K562 (cell line): Measurements from ENCODE around the gene XPA. TPM values are rescaled to one million over a fixed set of nuclear protein-coding genes. Genes with fewer than 3 reads are reported as not detected.

Experiments used
- ATF3 ChIP-seq, 2 experiments: fragments of 450-650 bp in 1 of 2; sonication (generic) in 1 of 2; formaldehyde crosslinking in 1 of 2; IDR thresholded peaks in 1 of 2; conservative IDR thresholded peaks in 1 of 2; 2 replicates each; pipeline versions ENCODE4 v1.6.1 to v1.8.1; 2016 to 2023; ENCODE audit warnings: mild to moderate bottlenecking in 2 of 2, moderate library complexity in 2 of 2, inconsistent platforms in 1 of 2, missing genetic modification reagents in 1 of 2
- CBFA2T3 ChIP-seq: fragments of 450-650 bp; IDR thresholded peaks from 2 replicates; pipeline ENCODE4 v1.6.1; 2017
- CBX1 ChIP-seq: sonication (generic); IDR thresholded peaks from 2 replicates; pipeline ENCODE4 v1.6.1; 2016; ENCODE audit warnings: antibody characterized with exemption, low read depth, mild to moderate bottlenecking
- CEBPG ChIP-seq, 3 experiments: fragments of 200-800 bp in 1 of 3; sonication (Bioruptor generic) in 1 of 3; sonication (generic) in 1 of 3; formaldehyde crosslinking in 1 of 3; IDR thresholded peaks in 2 of 3; conservative IDR thresholded peaks in 1 of 3; 2 replicates each; pipeline versions ENCODE4 v1.6.1 to v1.8.0; 2016 to 2022; ENCODE audit warnings: missing compliant biosample characterization in 2 of 3, missing genetic modification characterization in 2 of 3, mild to moderate bottlenecking in 1 of 3, missing genetic modification reagents in 1 of 3
- CREM ChIP-seq: IDR thresholded peaks from 2 replicates; pipeline ENCODE4 v1.6.1; 2014; ENCODE audit warnings: antibody characterized with exemption, low read depth
- DPF2 ChIP-seq: fragments of 450-650 bp; IDR thresholded peaks from 2 replicates; pipeline ENCODE4 v1.6.1; 2016
- E2F1 ChIP-seq: sonication (generic); formaldehyde crosslinking; IDR thresholded peaks from 2 replicates; pipeline ENCODE4 v1.8.1; 2023; ENCODE audit warnings: mild to moderate bottlenecking, missing genetic modification reagents, moderate library complexity
- ELK1 ChIP-seq: sonication (generic); formaldehyde crosslinking; IDR thresholded peaks from 2 replicates; pipeline ENCODE4 v1.8.1; 2022; ENCODE audit warnings: missing genetic modification reagents
- NR2C1 ChIP-seq, 2 experiments: fragments of 450-650 bp; IDR thresholded peaks; 2 replicates each; pipeline ENCODE4 v1.6.1; 2017; ENCODE audit warnings: mild to moderate bottlenecking in 2 of 2, antibody characterized with exemption in 1 of 2, inconsistent platforms in 1 of 2, missing compliant biosample characterization in 1 of 2, missing genetic modification characterization in 1 of 2
- REST ChIP-seq, 2 experiments: fragments of 450-650 bp; formaldehyde crosslinking in 1 of 2; IDR thresholded peaks; 2 replicates each; pipeline versions ENCODE4 v1.4.0 to v1.6.1; 2014 to 2020; ENCODE audit warnings: mild to moderate bottlenecking in 2 of 2, borderline replicate concordance in 1 of 2, low read depth in 1 of 2
- STAG1 ChIP-seq: sonication (generic); formaldehyde crosslinking; IDR thresholded peaks from 2 replicates; pipeline ENCODE4 v1.5.0; 2020; ENCODE audit warnings: missing genetic modification reagents, borderline replicate concordance
- TAL1 ChIP-seq: fragments of 450-650 bp; IDR thresholded peaks from 2 replicates; pipeline ENCODE4 v1.6.1; 2016; ENCODE audit warnings: mild to moderate bottlenecking
- ZBTB34 ChIP-seq: fragments of 250-450 bp; sonication (Bioruptor Pico); IDR thresholded peaks from 2 replicates; pipeline ENCODE4 v1.8.0; 2021; ENCODE audit warnings: mild to moderate bottlenecking, moderate library complexity
- polyA plus RNA-seq, 8 experiments: library from polyadenylated mRNA; depleted of rRNA in 4 of 8; stranded (reverse) in 5 of 8; unstranded in 3 of 8; fragments of >200 nt; fragmentation: Nextera tagmentation in 2 of 8; fragmentation: Illumina TruSeq in 1 of 8; extraction: Ambion mirVana in 2 of 8; extraction: Trizol in 1 of 8; gene quantifications; 2 replicates each; pipeline versions ENCODE4 v1.2.1 to v1.2.3, GENCODE V29; 2011 to 2014; ENCODE audit warnings: inconsistent platforms in 1 of 8, missing spikeins in 1 of 8
- total RNA-seq, 7 experiments: library from RNA; depleted of rRNA in 6 of 7; stranded (reverse); fragments of >200 nt in 6 of 7; fragmentation: Illumina TruSeq in 2 of 7; extraction: Trizol in 2 of 7; gene quantifications; 2 replicates each; pipeline versions ENCODE4 v1.2.1 to v1.2.3, GENCODE V29; 2011 to 2021; ENCODE audit warnings: low replicate concordance in 1 of 7

The XPA gene
- total and polyA plus RNA-seq, 9 of the 15 experiments (the other 6 are each of a cell fraction or from before 2014, with no cell fraction given): 5.1 to 18.2 (median 14.1) TPM

- TF ChIP-seq ELK1 (no peak), REST (IDR thresholded peaks at IDR 0.05; ENCODE audit: borderline replicate concordance) (no peak), REST (CRISPR knock-in tag; IDR thresholded peaks at IDR 0.05; ENCODE audit: low read depth) (no peak), E2F1 (no peak), CBFA2T3 (peak; percentile 49), TAL1 (peak; percentile 42), DPF2 (no peak), CREM (no peak), CBX1 (no peak), CEBPG (CRISPR knock-in tag; IDR thresholded peaks at IDR 0.05) (no peak), CEBPG (tag; conservative IDR thresholded peaks at IDR 0.05 in 1 of 2, IDR thresholded peaks at IDR 0.05 in 1 of 2) (no peak), STAG1 (CRISPR knock-in tag) (no peak), ZBTB34 (CRISPR knock-in tag) (no peak), NR2C1 (IDR thresholded peaks at IDR 0.05) (no peak), NR2C1 (tag; IDR thresholded peaks at IDR 0.05) (no peak), ATF3 (IDR thresholded peaks at IDR 0.05) (no peak), ATF3 (CRISPR knock-in tag; conservative IDR thresholded peaks at IDR 0.05) (no peak)
Measured at GRCh38 chr9:97711223-97711626, 14.1 kb upstream of the XPA start (continued).
